Natural killer cell (primary cell): ENCODE data around the gene JARID2. TPM values are rescaled to one million over a fixed set of nuclear protein-coding genes. Genes with fewer than 3 reads are reported as not detected.

Experiments
- ATAC-seq, 3 donors: fragments of 150-1000 bp in 2 of 3; fragments of 200-7000 bp in 1 of 3; cut with Tn5 transposase; 1 replicate in 1 of 3; 2 replicates in 2 of 3; pipeline ENCODE4 v1.10.0; 2021; ENCODE audit warnings: mild to moderate bottlenecking in 2 of 3, moderate library complexity in 2 of 3
- DNase-seq, 2 donors: peaks; one replicate each; pipeline versions ENCODE4 v3.0.0 to v3.0.0-alpha.2; 2013 to 2021; ENCODE audit warnings: mixed read lengths in 1 of 2
- H3K27ac ChIP-seq: one replicate; pipeline ENCODE4 v1.5.1; 2013; ENCODE audit warnings: mild to moderate bottlenecking, low read length
- H3K27me3 ChIP-seq: one replicate; pipeline ENCODE4 v1.6.1; 2013; ENCODE audit warnings: low read length; ENCODE audit not compliant: control insufficient read depth, insufficient read depth
- H3K36me3 ChIP-seq: one replicate; pipeline ENCODE4 v1.6.1; 2013; ENCODE audit warnings: low read length; ENCODE audit not compliant: control insufficient read depth, insufficient read depth
- H3K4me1 ChIP-seq: one replicate; pipeline ENCODE4 v1.6.1; 2013; ENCODE audit warnings: low read length; ENCODE audit not compliant: control insufficient read depth, insufficient read depth
- H3K4me3 ChIP-seq: one replicate; pipeline ENCODE4 v1.5.1; 2013; ENCODE audit warnings: low read length
- H3K9me3 ChIP-seq: one replicate; pipeline ENCODE4 v1.6.1; 2013; ENCODE audit warnings: low read length; ENCODE audit not compliant: control insufficient read depth, insufficient read depth
- H3K27ac Mint-ChIP-seq, 2 donors: one replicate each; pipeline ENCODE4 v1.8.0; 2022; ENCODE audit warnings: mild to moderate bottlenecking in 2 of 2, mixed read lengths in 2 of 2, moderate library complexity in 1 of 2
- H3K27me3 Mint-ChIP-seq, 2 donors: one replicate each; pipeline ENCODE4 v1.8.0; 2022; ENCODE audit warnings: low read depth in 2 of 2, mixed read lengths in 2 of 2
- H3K36me3 Mint-ChIP-seq: one replicate; pipeline ENCODE4 v1.8.0; 2022; ENCODE audit warnings: mixed read lengths
- H3K4me1 Mint-ChIP-seq, 2 donors: one replicate each; pipeline ENCODE4 v1.8.0; 2022; ENCODE audit warnings: mixed read lengths in 2 of 2
- H3K4me3 Mint-ChIP-seq: one replicate; pipeline ENCODE4 v1.8.0; 2022; ENCODE audit warnings: mild to moderate bottlenecking, moderate library complexity, mixed read lengths
- H3K9me3 Mint-ChIP-seq, 2 donors: one replicate each; pipeline ENCODE4 v1.8.0; 2022; ENCODE audit warnings: mixed read lengths in 2 of 2
- WGBS: methylation state at CpG from one replicate; pipeline ENCODE4 v1.1.7; 2013; ENCODE audit warnings: missing lambda C conversion rate; ENCODE audit not compliant: insufficient coverage; 5-methylcytosine and 5-hydroxymethylcytosine counted together
- intact Hi-C: fragments of 100-400 bp; cut with micrococcal nuclease; formaldehyde crosslinking; loops from one replicate; pipeline ENCODE4 v1.14.2; 2022
- total RNA-seq, 4 donors: library from RNA; stranded (reverse); fragments of 120-200 nt in 1 of 4; gene quantifications; one replicate each; pipeline versions ENCODE4 v1.2.3 to v1.2.4, GENCODE V29; 2013 to 2022
- TF ChIP-seq, protein P1 (sequence below): fragments of 200-600 bp; IDR thresholded peaks from one replicate; pipeline ENCODE4 v1.8.0; 2022; ENCODE audit warnings: antibody characterized with exemption

The JARID2 gene
- total RNA-seq, 3 donors from 2014 or later (not counting 1 experiment from before 2014, with no cell fraction given) = 49.9 to 60.9 (median 60.5) TPM

DNA sequence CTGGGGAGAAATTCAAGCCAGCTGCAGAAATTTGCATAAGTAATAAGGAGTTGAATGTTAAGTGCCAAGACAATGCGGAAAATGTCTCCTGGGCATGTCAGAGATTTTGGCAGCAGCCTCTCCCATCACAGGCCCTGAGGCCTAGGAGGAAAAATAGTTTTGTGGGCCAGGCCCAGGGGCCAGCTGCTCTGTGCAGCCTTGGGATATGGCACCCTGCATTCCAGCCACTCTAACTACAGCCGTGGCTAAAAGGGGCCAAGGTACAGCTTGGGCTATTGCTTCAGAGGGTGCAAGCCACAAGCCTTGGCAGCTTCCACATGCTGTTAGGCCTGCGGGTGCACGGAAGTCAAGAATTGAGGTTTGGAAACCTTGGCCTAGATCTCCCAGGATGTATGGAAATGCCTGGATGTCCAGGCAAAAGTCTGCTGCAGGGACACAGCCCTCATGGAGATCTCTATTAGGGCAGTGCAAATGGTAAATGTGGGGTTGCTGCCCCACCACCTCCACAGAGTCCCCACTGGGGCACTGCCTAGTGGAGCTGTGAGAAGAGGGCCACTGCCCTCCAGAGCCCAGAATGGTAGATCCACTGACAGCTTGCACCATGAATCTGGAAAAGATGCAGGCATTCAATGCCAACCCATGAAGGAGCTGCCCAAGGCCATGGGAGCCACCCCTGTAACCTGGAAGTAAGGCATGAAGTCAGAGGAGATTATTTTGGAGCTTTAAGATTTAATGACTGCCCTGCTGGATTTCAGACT lies 290.5 kb downstream of the JARID2 start:
- Histone ChIP-seq H3K9me3 (no peaks in the 10 kb centered on the region), H3K27ac (no peak overlapping the region), H3K36me3 (peaks cover 5% of the 10 kb centered on the region), H3K4me3 (no peak overlapping the region), H3K27me3 (no peaks in the 10 kb centered on the region), H3K4me1 (no peaks in the 10 kb centered on the region)
- ATAC-seq (no peak), DNase-seq (no peak)
- Mint-ChIP-seq H3K36me3 (no peaks in the 10 kb centered on the region), H3K4me3 (no peak overlapping the region), H3K4me1 (peaks cover 36 to 55% of the 10 kb centered on the region in 2 donors), H3K9me3 (no peaks in the 10 kb centered on the region), H3K27ac (no peak overlapping the region), H3K27me3 (no peaks in the 10 kb centered on the region)
- WGBS = 97% methylated on average over 4 of the region's 4 CpGs
- intact Hi-C loops = no loop called here
- TF ChIP-seq, protein P1, sequence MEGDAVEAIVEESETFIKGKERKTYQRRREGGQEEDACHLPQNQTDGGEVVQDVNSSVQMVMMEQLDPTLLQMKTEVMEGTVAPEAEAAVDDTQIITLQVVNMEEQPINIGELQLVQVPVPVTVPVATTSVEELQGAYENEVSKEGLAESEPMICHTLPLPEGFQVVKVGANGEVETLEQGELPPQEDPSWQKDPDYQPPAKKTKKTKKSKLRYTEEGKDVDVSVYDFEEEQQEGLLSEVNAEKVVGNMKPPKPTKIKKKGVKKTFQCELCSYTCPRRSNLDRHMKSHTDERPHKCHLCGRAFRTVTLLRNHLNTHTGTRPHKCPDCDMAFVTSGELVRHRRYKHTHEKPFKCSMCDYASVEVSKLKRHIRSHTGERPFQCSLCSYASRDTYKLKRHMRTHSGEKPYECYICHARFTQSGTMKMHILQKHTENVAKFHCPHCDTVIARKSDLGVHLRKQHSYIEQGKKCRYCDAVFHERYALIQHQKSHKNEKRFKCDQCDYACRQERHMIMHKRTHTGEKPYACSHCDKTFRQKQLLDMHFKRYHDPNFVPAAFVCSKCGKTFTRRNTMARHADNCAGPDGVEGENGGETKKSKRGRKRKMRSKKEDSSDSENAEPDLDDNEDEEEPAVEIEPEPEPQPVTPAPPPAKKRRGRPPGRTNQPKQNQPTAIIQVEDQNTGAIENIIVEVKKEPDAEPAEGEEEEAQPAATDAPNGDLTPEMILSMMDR = no peak

DNA sequence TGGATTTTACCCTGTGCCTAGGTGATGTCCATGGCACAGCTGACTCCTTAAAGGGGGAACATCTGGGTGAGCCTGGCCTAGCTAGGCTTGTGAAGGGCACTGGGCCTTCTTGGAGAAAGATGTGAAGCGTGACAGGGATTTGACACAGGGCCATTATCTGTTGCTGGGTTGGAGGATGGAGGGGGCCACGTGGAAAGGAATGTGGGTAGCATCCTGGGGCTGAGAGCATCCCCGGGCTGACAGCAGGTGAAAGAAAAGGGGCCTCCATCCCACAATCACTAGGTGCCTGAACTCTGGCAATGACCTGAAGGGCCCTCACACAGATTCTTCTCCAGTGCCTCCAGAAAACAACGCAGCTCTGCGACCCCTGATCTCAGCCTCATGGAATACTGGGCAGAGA lies 292.2 kb downstream of the JARID2 start:
- Histone ChIP-seq H3K36me3 (peaks cover under 1% of the 10 kb centered on the region), H3K4me1 (no peaks in the 10 kb centered on the region), H3K9me3 (no peaks in the 10 kb centered on the region), H3K27me3 (no peaks in the 10 kb centered on the region), H3K4me3 (no peak overlapping the region), H3K27ac (no peak overlapping the region)
- no peak for DNase-seq
- H3K9me3 Mint-ChIP-seq = no peaks in the 10 kb centered on the region
- peak overlapping the region in 1 of 2 donors; percentile 74 for H3K27ac Mint-ChIP-seq
- intact Hi-C loops = no loop called here
- H3K4me3 Mint-ChIP-seq = no peak overlapping the region
- ATAC-seq = no peak
- H3K36me3 Mint-ChIP-seq = no peaks in the 10 kb centered on the region
- TF ChIP-seq, protein P1 = no peak
- no peaks in the 10 kb centered on the region for H3K27me3 Mint-ChIP-seq
- H3K4me1 Mint-ChIP-seq = peaks cover 36 to 57% of the 10 kb centered on the region in 2 donors
- 99% methylated on average over 5 of the region's 5 CpGs for WGBS

DNA sequence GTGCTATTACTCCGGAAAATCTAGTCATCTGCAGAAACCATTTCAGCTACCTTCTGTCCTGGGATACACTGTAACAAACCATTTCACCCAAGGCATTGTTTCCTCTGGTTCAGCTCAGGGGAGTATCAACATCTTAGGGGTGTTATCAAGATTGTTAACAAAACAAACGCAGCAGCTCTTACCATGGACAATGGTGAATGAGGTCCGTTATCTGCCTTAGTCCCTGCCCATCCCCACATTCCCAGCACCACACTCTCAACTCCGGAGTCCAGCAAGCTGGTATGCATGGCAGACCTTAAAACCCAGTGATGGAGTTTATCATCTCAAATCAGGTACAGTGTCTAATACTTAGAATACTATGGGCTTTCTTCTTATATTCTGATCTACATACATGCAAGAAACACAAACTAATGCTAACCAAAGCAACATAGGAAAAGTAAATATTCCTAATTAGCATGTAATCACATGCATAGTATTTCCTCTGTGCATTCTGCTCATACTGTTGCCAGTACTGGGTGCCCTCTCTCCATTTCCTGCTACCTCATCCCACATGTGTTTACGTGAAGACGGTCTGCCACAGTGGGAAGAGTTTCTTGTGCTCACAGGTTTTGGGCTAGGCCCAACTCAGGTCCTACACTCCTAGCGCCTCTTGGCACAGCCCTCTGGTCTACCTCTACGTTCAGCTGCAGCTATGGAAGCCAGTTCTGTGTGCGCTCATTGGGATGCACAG lies 293.1 kb downstream of the JARID2 start:
- Histone ChIP-seq H3K4me1 (no peaks in the 10 kb centered on the region), H3K27ac (no peak overlapping the region), H3K9me3 (peaks cover 3% of the 10 kb centered on the region), H3K36me3 (no peaks in the 10 kb centered on the region), H3K27me3 (no peaks in the 10 kb centered on the region), H3K4me3 (no peak overlapping the region)
- Mint-ChIP-seq H3K4me3 (no peak overlapping the region), H3K9me3 (peaks cover 0 to 5% of the 10 kb centered on the region in 2 donors), H3K27ac (peak overlapping the region in 1 of 2 donors; percentile 12), H3K4me1 (peaks cover 35 to 57% of the 10 kb centered on the region in 2 donors), H3K27me3 (no peaks in the 10 kb centered on the region), H3K36me3 (peaks cover 3% of the 10 kb centered on the region)
- TF ChIP-seq, protein P1 = no peak
- ATAC-seq (no peak), DNase-seq (no peak)
- intact Hi-C loops = no loop called here
- WGBS = 96% methylated on average over 9 of the region's 9 CpGs
